ENCODE data around the gene MED13.

- TF ChIP-seq SIN3A (IDR thresholded peaks at IDR 0.05; ENCODE audit: borderline replicate concordance, insufficient read depth, low read length) (no peak), POLR2AphosphoS5 (IDR thresholded peaks at IDR 0.05; ENCODE audit: low read depth, low read length) (no peak)
These were observed 25.1 kb upstream of the MED13 start for GRCh38 chr17:62090021-62090824.

All from PFSK-1 (cell line).